ENCODE data around the gene CTBP1.

GRCh38 chr4:1238676-1239000 lies 10.3 kb downstream of the CTBP1 start:
- TF ChIP-seq YY1 (IDR thresholded peaks at IDR 0.05; ENCODE audit: low read depth) (no peak), ZBTB7A (IDR thresholded peaks at IDR 0.05; ENCODE audit: low read depth) (0 out of 2 replicates have a peak, but pooled peaks have one; percentile 25), MAX (IDR thresholded peaks at IDR 0.05) (no peak), REST (IDR thresholded peaks at IDR 0.05; ENCODE audit: low read depth) (no peak), CEBPB (IDR thresholded peaks at IDR 0.05) (no peak), EP300 (IDR thresholded peaks at IDR 0.05; ENCODE audit: borderline replicate concordance) (no peak), TCF12 (IDR thresholded peaks at IDR 0.05; ENCODE audit: low read depth) (no peak), TAF1 (IDR thresholded peaks at IDR 0.05; ENCODE audit: low read depth) (no peak), NFIC (IDR thresholded peaks at IDR 0.05) (no peak), USF1 (IDR thresholded peaks at IDR 0.05) (no peak), RAD21 (IDR thresholded peaks at IDR 0.05; ENCODE audit: low read depth) (no peak), EGR1 (IDR thresholded peaks at IDR 0.05) (no peak), CREB1 (IDR thresholded peaks at IDR 0.05; ENCODE audit: low read depth) (no peak), TEAD4 (IDR thresholded peaks at IDR 0.05) (no peak)
